ENCODE results near the gene MANBA. TPM values are rescaled to one million over a fixed set of nuclear protein-coding genes. Genes with fewer than 3 reads are reported as not detected.

The MANBA gene
- total and polyA plus RNA-seq, 4 donors, result 19.9 to 100 (median 32.1) TPM

DNA sequence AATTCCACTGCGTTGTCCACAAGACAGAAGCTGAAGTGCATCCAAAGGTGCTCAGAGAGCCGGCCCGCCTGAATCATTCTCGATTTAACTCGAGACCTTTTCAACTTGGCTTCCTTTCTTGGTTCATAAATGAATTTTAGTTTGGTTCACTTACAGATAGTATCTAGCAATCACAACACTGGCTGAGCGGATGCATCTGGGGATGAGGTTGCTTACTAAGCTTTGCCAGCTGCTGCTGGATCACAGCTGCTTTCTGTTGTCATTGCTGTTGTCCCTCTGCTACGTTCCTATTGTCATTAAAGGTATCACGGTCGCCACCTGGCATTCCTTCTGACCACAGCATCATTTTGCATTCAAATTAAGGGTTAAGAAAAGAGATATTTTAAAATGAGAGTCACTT is 144.1 kb downstream of the MANBA start:
- WGBS, 2 donors, result 73 to 83% methylated on average over 9 of the region's 9 CpGs
- no peaks in the 10 kb centered on the region for H3K9me3 ChIP-seq (ENCODE audit: control insufficient read depth in 4 of 4, insufficient read depth in 3 of 4, low read length in 3 of 4)
- peak overlapping the region in 1 of 2 donors; percentile 78 for H3K27ac ChIP-seq (ENCODE audit: low read depth in 1 of 2, low read length in 1 of 2)
- peaks cover 0 to 3% (median 0%) of the 10 kb centered on the region in 5 donors for H3K4me1 ChIP-seq (ENCODE audit: control insufficient read depth in 5 of 5, insufficient read depth in 5 of 5, low read length in 5 of 5)
- H3K27me3 ChIP-seq (ENCODE audit: control insufficient read depth in 3 of 3, insufficient read depth in 3 of 3, low read length in 2 of 3), result no peaks in the 10 kb centered on the region
- TF ChIP-seq, protein P1, sequence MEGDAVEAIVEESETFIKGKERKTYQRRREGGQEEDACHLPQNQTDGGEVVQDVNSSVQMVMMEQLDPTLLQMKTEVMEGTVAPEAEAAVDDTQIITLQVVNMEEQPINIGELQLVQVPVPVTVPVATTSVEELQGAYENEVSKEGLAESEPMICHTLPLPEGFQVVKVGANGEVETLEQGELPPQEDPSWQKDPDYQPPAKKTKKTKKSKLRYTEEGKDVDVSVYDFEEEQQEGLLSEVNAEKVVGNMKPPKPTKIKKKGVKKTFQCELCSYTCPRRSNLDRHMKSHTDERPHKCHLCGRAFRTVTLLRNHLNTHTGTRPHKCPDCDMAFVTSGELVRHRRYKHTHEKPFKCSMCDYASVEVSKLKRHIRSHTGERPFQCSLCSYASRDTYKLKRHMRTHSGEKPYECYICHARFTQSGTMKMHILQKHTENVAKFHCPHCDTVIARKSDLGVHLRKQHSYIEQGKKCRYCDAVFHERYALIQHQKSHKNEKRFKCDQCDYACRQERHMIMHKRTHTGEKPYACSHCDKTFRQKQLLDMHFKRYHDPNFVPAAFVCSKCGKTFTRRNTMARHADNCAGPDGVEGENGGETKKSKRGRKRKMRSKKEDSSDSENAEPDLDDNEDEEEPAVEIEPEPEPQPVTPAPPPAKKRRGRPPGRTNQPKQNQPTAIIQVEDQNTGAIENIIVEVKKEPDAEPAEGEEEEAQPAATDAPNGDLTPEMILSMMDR (IDR thresholded peaks at IDR 0.05; ENCODE audit: control extremely low read depth, extremely low read depth), result no peak
- no peak overlapping the region for H3K9ac ChIP-seq (ENCODE audit: insufficient read depth in 1 of 2, low read length in 2 of 2)
- peak in 2 of 3 donors; percentile 29 to 66 for DNase-seq
- H3K36me3 ChIP-seq (ENCODE audit: control insufficient read depth in 4 of 4, insufficient read depth in 4 of 4, low read length in 4 of 4), result peaks cover 22 to 37% (median 29%) of the 10 kb centered on the region in 4 donors
- no peak for ATAC-seq (ENCODE audit: insufficient read depth, low FRiP score)
- no peak overlapping the region for H3K4me3 ChIP-seq

DNA sequence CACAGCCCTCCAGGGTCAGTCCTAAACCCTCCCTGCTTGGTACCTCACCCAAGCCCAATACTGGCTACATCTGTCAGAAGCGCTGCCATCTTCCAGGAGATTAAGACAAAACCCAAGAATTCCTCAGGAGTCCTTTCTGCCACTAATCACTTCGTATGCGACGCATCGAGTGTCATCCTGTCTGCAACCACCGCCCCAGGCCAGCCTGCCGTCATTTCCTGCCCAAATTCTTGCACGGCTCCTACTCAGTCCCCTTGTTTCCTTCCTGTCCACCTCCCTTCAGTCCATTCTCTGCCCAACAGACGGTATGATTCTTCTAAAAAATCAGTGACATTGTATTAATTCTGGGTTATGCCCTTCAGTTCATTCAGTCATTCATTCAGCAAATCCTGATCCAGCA is 146.0 kb downstream of the MANBA start:
- TF ChIP-seq, protein P1 (IDR thresholded peaks at IDR 0.05; ENCODE audit: control extremely low read depth, extremely low read depth), result no peak
- H3K4me3 ChIP-seq, result no peak overlapping the region
- no peaks in the 10 kb centered on the region for H3K9me3 ChIP-seq (ENCODE audit: control insufficient read depth in 4 of 4, insufficient read depth in 3 of 4, low read length in 3 of 4)
- peak overlapping the region in 1 of 2 donors; percentile 52 for H3K27ac ChIP-seq (ENCODE audit: low read depth in 1 of 2, low read length in 1 of 2)
- WGBS, 2 donors, result 63 to 65% methylated on average over 9 of the region's 9 CpGs
- DNase-seq, result peak in 1 of 3 donors; percentile 26
- ATAC-seq (ENCODE audit: insufficient read depth, low FRiP score), result no peak
- no peaks in the 10 kb centered on the region for H3K27me3 ChIP-seq (ENCODE audit: control insufficient read depth in 3 of 3, insufficient read depth in 3 of 3, low read length in 2 of 3)
- H3K4me1 ChIP-seq (ENCODE audit: control insufficient read depth in 5 of 5, insufficient read depth in 5 of 5, low read length in 5 of 5), result peaks cover 0 to 3% (median 0%) of the 10 kb centered on the region in 5 donors
- no peak overlapping the region for H3K9ac ChIP-seq (ENCODE audit: insufficient read depth in 1 of 2, low read length in 2 of 2)
- H3K36me3 ChIP-seq (ENCODE audit: control insufficient read depth in 4 of 4, insufficient read depth in 4 of 4, low read length in 4 of 4), result peaks cover 33 to 48% (median 42%) of the 10 kb centered on the region in 4 donors

DNA sequence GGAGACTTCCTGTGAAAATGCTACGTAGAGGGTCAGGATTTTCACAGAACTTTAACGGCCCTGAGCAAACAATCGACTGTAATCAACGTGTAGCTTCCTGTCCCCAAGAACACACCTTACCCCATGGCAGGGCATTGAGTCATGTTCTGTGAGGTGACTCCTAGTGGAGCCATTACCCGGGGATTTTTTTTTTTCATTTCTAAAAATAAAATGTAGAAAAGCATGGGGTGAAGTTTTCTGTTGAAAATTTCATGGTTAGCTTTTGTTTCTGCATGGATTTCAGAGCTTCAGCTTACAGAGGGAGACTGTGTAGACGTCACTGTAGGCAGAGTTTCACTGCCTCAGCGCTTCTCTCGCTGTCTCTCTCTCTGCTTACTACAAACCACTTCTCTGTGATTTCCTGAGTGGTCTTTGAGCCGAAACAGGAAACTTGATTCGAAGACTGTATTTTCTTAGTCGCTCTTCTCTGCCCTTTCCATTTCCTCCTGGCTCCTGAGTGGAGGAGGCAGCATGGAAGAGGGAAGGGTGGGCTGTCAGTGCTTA is 147.9 kb downstream of the MANBA start:
- no peak overlapping the region for H3K9ac ChIP-seq (ENCODE audit: insufficient read depth in 1 of 2, low read length in 2 of 2)
- peaks cover 40 to 60% (median 46%) of the 10 kb centered on the region in 4 donors for H3K36me3 ChIP-seq (ENCODE audit: control insufficient read depth in 4 of 4, insufficient read depth in 4 of 4, low read length in 4 of 4)
- H3K9me3 ChIP-seq (ENCODE audit: control insufficient read depth in 4 of 4, insufficient read depth in 3 of 4, low read length in 3 of 4), result no peaks in the 10 kb centered on the region

More for the DNA sequence above, 147.9 kb downstream of the MANBA start:
- Histone ChIP-seq H3K27ac (ENCODE audit: low read depth in 1 of 2, low read length in 1 of 2) (peak overlapping the region in 1 of 2 donors; percentile 71), H3K4me1 (ENCODE audit: control insufficient read depth in 5 of 5, insufficient read depth in 5 of 5, low read length in 5 of 5) (peaks cover 0 to 3% (median 0%) of the 10 kb centered on the region in 5 donors), H3K4me3 (no peak overlapping the region), H3K27me3 (ENCODE audit: control insufficient read depth in 3 of 3, insufficient read depth in 3 of 3, low read length in 2 of 3) (no peaks in the 10 kb centered on the region)
- WGBS, 2 donors, result 27 to 37% methylated on average over 11 of the region's 11 CpGs
- ATAC-seq (ENCODE audit: insufficient read depth, low FRiP score) (no peak), DNase-seq (peak in 1 of 3 donors; percentile 35)
- TF ChIP-seq, protein P1 (IDR thresholded peaks at IDR 0.05; ENCODE audit: control extremely low read depth, extremely low read depth), result no peak

All from lung (tissue), 12 donors.